ENCODE measurements around the gene ANKZF1.

The ANKZF1 gene

DNA sequence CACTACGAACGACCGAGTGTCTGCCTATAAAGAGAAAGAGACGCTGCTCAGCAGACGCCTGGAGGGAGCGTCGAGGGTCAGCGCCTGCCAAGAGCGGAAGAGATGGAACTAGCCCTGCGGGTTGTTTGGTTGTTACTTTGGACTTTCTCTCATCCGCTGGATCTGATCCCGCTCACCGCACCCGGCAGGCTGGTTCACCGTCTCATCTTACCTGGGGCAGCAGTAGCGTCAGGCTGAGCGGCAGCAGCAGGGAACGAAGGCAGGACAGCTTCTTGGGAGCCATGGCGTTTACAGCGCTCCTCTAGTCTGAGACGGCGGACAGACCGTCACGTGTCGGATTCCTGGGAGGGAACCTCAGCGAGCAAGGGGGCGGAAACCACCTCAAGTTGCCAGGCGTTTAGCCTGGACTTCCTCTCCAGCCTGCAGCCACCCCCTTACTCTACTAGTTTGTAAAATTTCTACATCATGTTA, 13.7 kb downstream of the ANKZF1 start:
- TF ChIP-seq, protein P1, sequence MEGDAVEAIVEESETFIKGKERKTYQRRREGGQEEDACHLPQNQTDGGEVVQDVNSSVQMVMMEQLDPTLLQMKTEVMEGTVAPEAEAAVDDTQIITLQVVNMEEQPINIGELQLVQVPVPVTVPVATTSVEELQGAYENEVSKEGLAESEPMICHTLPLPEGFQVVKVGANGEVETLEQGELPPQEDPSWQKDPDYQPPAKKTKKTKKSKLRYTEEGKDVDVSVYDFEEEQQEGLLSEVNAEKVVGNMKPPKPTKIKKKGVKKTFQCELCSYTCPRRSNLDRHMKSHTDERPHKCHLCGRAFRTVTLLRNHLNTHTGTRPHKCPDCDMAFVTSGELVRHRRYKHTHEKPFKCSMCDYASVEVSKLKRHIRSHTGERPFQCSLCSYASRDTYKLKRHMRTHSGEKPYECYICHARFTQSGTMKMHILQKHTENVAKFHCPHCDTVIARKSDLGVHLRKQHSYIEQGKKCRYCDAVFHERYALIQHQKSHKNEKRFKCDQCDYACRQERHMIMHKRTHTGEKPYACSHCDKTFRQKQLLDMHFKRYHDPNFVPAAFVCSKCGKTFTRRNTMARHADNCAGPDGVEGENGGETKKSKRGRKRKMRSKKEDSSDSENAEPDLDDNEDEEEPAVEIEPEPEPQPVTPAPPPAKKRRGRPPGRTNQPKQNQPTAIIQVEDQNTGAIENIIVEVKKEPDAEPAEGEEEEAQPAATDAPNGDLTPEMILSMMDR (IDR thresholded peaks at IDR 0.05; ENCODE audit: low read depth, low read length) = no peak
- H3K4me3 ChIP-seq (ENCODE audit: low read depth, low read length) = no peak overlapping the region

DNA sequence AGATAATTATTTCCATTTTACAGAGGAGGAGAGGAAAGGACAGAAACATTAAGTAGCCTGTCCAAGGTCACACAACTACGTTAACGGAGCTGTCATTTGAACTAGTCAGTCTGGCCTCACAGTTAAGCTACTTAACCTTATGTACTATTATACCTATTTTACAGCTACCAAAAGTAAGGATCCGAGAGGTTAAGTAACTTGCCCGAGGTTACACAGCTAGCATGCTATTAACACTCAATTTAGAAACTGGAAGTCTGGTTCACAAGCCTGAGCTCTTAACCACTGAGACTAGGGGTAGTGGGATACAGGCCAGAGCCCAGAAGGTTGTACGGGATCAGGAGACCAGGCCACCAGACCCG, 15.2 kb downstream of the ANKZF1 start:
- TF ChIP-seq, protein P1 (IDR thresholded peaks at IDR 0.05; ENCODE audit: low read depth, low read length) = no peak
- H3K4me3 ChIP-seq (ENCODE audit: low read depth, low read length) = peak overlapping the region; percentile 68

GRCh38 chr2:219245148-219245898, 15.7 kb downstream of the ANKZF1 start, which contains the start of the genes GLB1L and STK16:
Gene GLB1L, minus strand, starts transcription at chr2:219245444. Its CDS starts 1,871 bp downstream, at chr2:219243573.
Gene STK16, plus strand, starts transcription at chr2:219245479. Its CDS starts 521 bp downstream, at chr2:219246000.
- H3K4me3 ChIP-seq (ENCODE audit: low read depth, low read length) = peak within 1 kb of the TSS; percentile 68
- TF ChIP-seq, protein P1 (IDR thresholded peaks at IDR 0.05; ENCODE audit: low read depth, low read length) = no peak

DNA sequence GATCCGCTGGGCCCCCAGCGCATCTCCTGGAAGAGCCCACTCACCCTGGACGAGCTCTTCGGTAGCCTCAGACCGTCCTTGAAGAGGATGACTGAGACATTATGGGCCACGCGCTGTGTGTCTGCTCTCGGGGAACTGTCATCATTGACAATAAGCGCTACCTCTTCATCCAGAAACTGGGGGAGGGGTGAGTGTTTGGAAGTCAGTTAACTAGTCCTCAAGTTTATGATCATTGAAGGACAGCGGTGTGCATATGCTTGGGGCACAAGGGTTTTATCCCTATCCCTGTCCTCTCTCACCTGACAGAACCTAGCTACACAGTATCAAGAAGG, 16.3 kb downstream of the ANKZF1 start:
- TF ChIP-seq, protein P1 (IDR thresholded peaks at IDR 0.05; ENCODE audit: low read depth, low read length) = no peak
- peak overlapping the region; percentile 68 for H3K4me3 ChIP-seq (ENCODE audit: low read depth, low read length)

DNA sequence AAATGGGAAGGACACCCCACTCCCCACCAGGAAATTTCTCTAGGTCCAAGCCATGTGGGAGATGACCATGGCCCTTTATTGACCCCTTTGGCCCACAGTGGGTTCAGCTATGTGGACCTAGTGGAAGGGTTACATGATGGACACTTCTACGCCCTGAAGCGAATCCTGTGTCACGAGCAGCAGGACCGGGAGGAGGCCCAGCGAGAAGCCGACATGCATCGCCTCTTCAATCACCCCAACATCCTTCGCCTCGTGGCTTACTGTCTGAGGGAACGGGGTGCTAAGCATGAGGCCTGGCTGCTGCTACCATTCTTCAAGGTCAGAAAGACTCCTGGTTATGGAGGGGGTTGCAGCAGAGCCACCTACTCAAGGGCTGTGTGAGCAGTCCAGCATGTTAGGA, 17.0 kb downstream of the ANKZF1 start:
- TF ChIP-seq, protein P1 (IDR thresholded peaks at IDR 0.05; ENCODE audit: low read depth, low read length) = no peak
- no peak overlapping the region for H3K4me3 ChIP-seq (ENCODE audit: low read depth, low read length)

GRCh38 chr2:219247678-219248642, 18.4 kb downstream of the ANKZF1 start:
- H3K4me3 ChIP-seq (ENCODE audit: low read depth, low read length) = no peak overlapping the region

More at GRCh38 chr2:219247678-219248642, 18.4 kb downstream of the ANKZF1 start:
- TF ChIP-seq, protein P1 (IDR thresholded peaks at IDR 0.05; ENCODE audit: low read depth, low read length) = no peak

Data from WI38 (cell line).